OCI-LY1 (cell line): Measurements from ENCODE around the gene ZBTB14.

Experiments used
- H2AFZ ChIP-seq: fragments of 200-600 bp; sonication (generic), shearing (Covaris generic); 2 replicates; pipeline ENCODE4 v1.6.0; 2014; ENCODE audit warnings: antibody characterized with exemption, mild to moderate bottlenecking, low read length
- H3F3A ChIP-seq: fragments of 200-600 bp; sonication (generic), shearing (Covaris generic); 2 replicates; pipeline ENCODE4 v1.6.0; 2014; ENCODE audit warnings: mild to moderate bottlenecking, antibody characterized with exemption, low read length, moderate library complexity; ENCODE audit not compliant: insufficient read depth
- H3K27ac ChIP-seq: fragments of 200-600 bp; sonication (generic); 2 replicates; pipeline ENCODE4 v1.5.1; 2014; ENCODE audit warnings: low read length, mixed run types, mild to moderate bottlenecking, low read depth; ENCODE audit not compliant: poor library complexity, severe bottlenecking
- H3K27me3 ChIP-seq: fragments of 200-600 bp; sonication (generic); 2 replicates; pipeline ENCODE4 v1.6.0; 2014; ENCODE audit warnings: antibody characterized with exemption, mild to moderate bottlenecking, low read length, moderate library complexity; ENCODE audit not compliant: insufficient read depth
- H3K36me3 ChIP-seq: fragments of 200-600 bp; sonication (generic); 2 replicates; pipeline ENCODE4 v1.6.1; 2014; ENCODE audit warnings: mild to moderate bottlenecking, antibody characterized with exemption, low read length, moderate library complexity, mixed read lengths; ENCODE audit not compliant: insufficient read depth
- H3K4me1 ChIP-seq: fragments of 200-600 bp; sonication (generic); 2 replicates; pipeline ENCODE4 v1.5.1; 2014; ENCODE audit warnings: mild to moderate bottlenecking, low read length, moderate library complexity; ENCODE audit not compliant: insufficient read depth, severe bottlenecking
- H3K4me2 ChIP-seq: fragments of 200-600 bp; sonication (generic), shearing (Covaris generic); 2 replicates; pipeline ENCODE4 v1.6.1; 2014; ENCODE audit warnings: low read length
- H3K4me3 ChIP-seq: fragments of 200-600 bp; sonication (generic); 2 replicates; pipeline ENCODE4 v1.5.1; 2014; ENCODE audit warnings: low read length, low read depth, mild to moderate bottlenecking, mixed read lengths; ENCODE audit not compliant: poor library complexity, severe bottlenecking
- H3K79me2 ChIP-seq: fragments of 200-600 bp; shearing (Covaris generic); 2 replicates; pipeline ENCODE4 v1.6.1; 2016; ENCODE audit warnings: mixed run types, low read length, mixed read lengths; ENCODE audit not compliant: insufficient read depth
- H3K9ac ChIP-seq: fragments of 200-600 bp; sonication (generic), shearing (Covaris generic); 2 replicates; pipeline ENCODE4 v1.6.1; 2014; ENCODE audit warnings: mild to moderate bottlenecking, low read length, mixed read lengths
- H3K9me2 ChIP-seq: fragments of 200-600 bp; sonication (generic), shearing (Covaris generic); 2 replicates; pipeline ENCODE4 v1.6.1; 2014; ENCODE audit warnings: low read depth, mild to moderate bottlenecking, low read length, mixed read lengths
- H3K9me3 ChIP-seq: fragments of 200-600 bp; shearing (Covaris generic); 2 replicates; pipeline ENCODE4 v1.6.1; 2014; ENCODE audit warnings: low read length, mixed read lengths
- H4K20me1 ChIP-seq: fragments of 200-600 bp; sonication (generic), shearing (Covaris generic); 2 replicates; pipeline ENCODE4 v1.6.0; 2016; ENCODE audit warnings: mild to moderate bottlenecking, low read length; ENCODE audit not compliant: insufficient read depth
- EZH2 ChIP-seq: fragments of 200-600 bp; sonication (generic), shearing (Covaris generic); IDR thresholded peaks from 2 replicates; pipeline ENCODE4 v1.8.0; 2017; ENCODE audit warnings: borderline replicate concordance, mixed run types, mild to moderate bottlenecking, antibody characterized with exemption, low read length, moderate library complexity, mixed read lengths
- TF ChIP-seq, protein P1 (sequence below): fragments of 200-600 bp; sonication (generic), shearing (Covaris generic); IDR thresholded peaks from 2 replicates; pipeline ENCODE4 v1.5.1; 2017; ENCODE audit warnings: mild to moderate bottlenecking, antibody characterized with exemption, low read length, moderate library complexity, mixed read lengths

Gene ZBTB14

DNA sequence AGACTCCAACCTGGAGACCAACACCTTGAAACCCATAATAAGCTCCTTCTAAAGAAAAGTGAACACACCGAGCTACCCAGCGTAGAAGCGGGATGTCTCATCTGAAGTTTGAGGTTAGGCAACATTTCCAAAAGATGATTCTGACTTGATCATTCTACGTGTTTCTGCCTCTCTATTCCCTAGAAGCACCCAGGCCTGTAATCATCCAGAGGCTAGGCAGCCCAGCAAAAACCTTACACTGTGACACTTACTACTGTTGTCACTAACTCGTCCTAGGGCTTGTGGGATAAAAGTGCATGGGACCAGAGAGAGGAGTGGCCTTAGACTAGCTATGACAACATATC, 1.4 kb downstream of the ZBTB14 start:
- H3K4me2 ChIP-seq: peak overlapping the region; percentile 80
- H3K4me1 ChIP-seq: peaks cover 44% of the 10 kb centered on the region
- H3F3A ChIP-seq: no peaks in the 10 kb centered on the region
- peak overlapping the region; percentile 87 for H3K27ac ChIP-seq
- no peaks in the 10 kb centered on the region for H3K9me2 ChIP-seq
- no peaks in the 10 kb centered on the region for H3K79me2 ChIP-seq
- H3K4me3 ChIP-seq: peak overlapping the region; percentile 69
- H3K9me3 ChIP-seq: no peaks in the 10 kb centered on the region
- H3K36me3 ChIP-seq: peaks cover 34% of the 10 kb centered on the region
- no peak for TF ChIP-seq EZH2
- TF ChIP-seq, protein P1, sequence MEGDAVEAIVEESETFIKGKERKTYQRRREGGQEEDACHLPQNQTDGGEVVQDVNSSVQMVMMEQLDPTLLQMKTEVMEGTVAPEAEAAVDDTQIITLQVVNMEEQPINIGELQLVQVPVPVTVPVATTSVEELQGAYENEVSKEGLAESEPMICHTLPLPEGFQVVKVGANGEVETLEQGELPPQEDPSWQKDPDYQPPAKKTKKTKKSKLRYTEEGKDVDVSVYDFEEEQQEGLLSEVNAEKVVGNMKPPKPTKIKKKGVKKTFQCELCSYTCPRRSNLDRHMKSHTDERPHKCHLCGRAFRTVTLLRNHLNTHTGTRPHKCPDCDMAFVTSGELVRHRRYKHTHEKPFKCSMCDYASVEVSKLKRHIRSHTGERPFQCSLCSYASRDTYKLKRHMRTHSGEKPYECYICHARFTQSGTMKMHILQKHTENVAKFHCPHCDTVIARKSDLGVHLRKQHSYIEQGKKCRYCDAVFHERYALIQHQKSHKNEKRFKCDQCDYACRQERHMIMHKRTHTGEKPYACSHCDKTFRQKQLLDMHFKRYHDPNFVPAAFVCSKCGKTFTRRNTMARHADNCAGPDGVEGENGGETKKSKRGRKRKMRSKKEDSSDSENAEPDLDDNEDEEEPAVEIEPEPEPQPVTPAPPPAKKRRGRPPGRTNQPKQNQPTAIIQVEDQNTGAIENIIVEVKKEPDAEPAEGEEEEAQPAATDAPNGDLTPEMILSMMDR: no peak
- H2AFZ ChIP-seq: no peak overlapping the region
- no peaks in the 10 kb centered on the region for H3K27me3 ChIP-seq
- H4K20me1 ChIP-seq: no peaks in the 10 kb centered on the region
- H3K9ac ChIP-seq: peak overlapping the region; percentile 71

- no peaks in the 10 kb centered on the region for H3K27me3 ChIP-seq
- peaks cover 73% of the 10 kb centered on the region for H3K4me1 ChIP-seq
- no peaks in the 10 kb centered on the region for H3K9me2 ChIP-seq
- H3K4me3 ChIP-seq: no peak overlapping the region
- no peaks in the 10 kb centered on the region for H3F3A ChIP-seq
- no peaks in the 10 kb centered on the region for H3K79me2 ChIP-seq
- H3K27ac ChIP-seq: peak overlapping the region; percentile 82
- H4K20me1 ChIP-seq: no peaks in the 10 kb centered on the region
- TF ChIP-seq, protein P1: no peak
- H3K36me3 ChIP-seq: peaks cover 34% of the 10 kb centered on the region
- H3K9ac ChIP-seq: no peak overlapping the region
- no peaks in the 10 kb centered on the region for H3K9me3 ChIP-seq
- H2AFZ ChIP-seq: no peak overlapping the region
- H3K4me2 ChIP-seq: peak overlapping the region; percentile 10; the same call in 1 of the 2 replicates
These were observed 7.0 kb downstream of the ZBTB14 start for GRCh38 chr18:5288517-5288935.

- H3K4me1 ChIP-seq: peaks cover 68% of the 10 kb centered on the region
- H2AFZ ChIP-seq: no peak overlapping the region
- TF ChIP-seq EZH2: no peak
- TF ChIP-seq, protein P1: no peak
- no peaks in the 10 kb centered on the region for H3K9me2 ChIP-seq
- no peaks in the 10 kb centered on the region for H3K79me2 ChIP-seq
- H3K27ac ChIP-seq: peak overlapping the region; percentile 82
- H3K4me2 ChIP-seq: peak overlapping the region; percentile 10; the same call in 1 of the 2 replicates
- peaks cover 30% of the 10 kb centered on the region for H3K36me3 ChIP-seq
- H4K20me1 ChIP-seq: no peaks in the 10 kb centered on the region
- H3K9ac ChIP-seq: no peak overlapping the region; the same call in 1 of the 2 replicates
- no peak overlapping the region for H3K4me3 ChIP-seq
- no peaks in the 10 kb centered on the region for H3K9me3 ChIP-seq
- no peaks in the 10 kb centered on the region for H3F3A ChIP-seq
- H3K27me3 ChIP-seq: no peaks in the 10 kb centered on the region
These were observed 7.7 kb downstream of the ZBTB14 start for GRCh38 chr18:5287854-5288253.
